PC-3 (cell line): ENCODE measurements around the gene RETSAT.

Experiments
- EZH2 ChIP-seq: fragments of 300-600 bp; sonication (generic); IDR thresholded peaks from one replicate; pipeline ENCODE4 v1.6.1; 2017; ENCODE audit warnings: antibody characterized with exemption, mild to moderate bottlenecking, low read length; ENCODE audit not compliant: unreplicated experiment
- EZH2phosphoT487 ChIP-seq: fragments of 300-600 bp; sonication (generic); IDR thresholded peaks from 2 replicates; pipeline ENCODE4 v1.6.1; 2018; ENCODE audit warnings: mild to moderate bottlenecking, antibody characterized with exemption, low read length, borderline replicate concordance
- TF ChIP-seq, protein P1 (sequence below): fragments of 300-600 bp; sonication (generic); conservative IDR thresholded peaks from 2 replicates; pipeline ENCODE4 v1.5.1; 2017; ENCODE audit warnings: antibody characterized with exemption, low read depth, mild to moderate bottlenecking, low read length

DNA sequence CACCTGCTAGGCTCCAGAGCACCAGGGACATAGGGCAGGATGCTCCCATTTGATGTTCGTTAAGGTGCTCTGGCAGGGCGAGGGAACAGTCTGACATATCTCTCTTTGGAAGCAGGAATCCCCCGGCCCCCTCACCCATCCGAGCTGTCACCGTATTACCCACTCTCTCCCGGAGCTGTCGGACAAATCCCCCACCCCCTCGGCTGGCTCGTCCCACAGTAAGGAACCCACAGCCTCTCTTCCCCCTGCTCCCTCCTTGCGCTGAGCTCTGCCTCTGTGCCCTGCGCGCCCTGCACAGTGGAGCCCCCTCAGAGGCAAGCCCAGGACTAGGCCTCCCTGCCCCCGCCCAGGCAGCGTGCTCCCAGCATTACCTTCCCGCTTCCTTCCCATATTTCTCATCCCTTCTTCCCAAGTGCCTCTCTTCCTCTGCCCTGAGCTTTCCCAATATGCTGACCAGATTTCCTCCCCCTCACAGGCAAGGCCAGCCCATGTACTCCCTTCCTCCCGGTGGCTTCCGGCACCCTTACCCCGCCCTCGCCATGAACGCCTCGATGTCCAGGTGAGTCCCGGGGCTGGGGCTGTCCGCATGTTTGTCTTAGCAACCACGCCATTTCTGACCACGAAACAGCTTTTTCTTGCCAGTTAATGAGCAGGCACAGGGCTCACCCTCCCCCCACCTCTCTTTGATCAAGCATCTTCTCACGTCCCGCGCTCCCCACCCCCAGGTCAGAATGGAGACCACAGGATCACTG lies 50.4 kb downstream of the RETSAT start:
- TF ChIP-seq, protein P1, sequence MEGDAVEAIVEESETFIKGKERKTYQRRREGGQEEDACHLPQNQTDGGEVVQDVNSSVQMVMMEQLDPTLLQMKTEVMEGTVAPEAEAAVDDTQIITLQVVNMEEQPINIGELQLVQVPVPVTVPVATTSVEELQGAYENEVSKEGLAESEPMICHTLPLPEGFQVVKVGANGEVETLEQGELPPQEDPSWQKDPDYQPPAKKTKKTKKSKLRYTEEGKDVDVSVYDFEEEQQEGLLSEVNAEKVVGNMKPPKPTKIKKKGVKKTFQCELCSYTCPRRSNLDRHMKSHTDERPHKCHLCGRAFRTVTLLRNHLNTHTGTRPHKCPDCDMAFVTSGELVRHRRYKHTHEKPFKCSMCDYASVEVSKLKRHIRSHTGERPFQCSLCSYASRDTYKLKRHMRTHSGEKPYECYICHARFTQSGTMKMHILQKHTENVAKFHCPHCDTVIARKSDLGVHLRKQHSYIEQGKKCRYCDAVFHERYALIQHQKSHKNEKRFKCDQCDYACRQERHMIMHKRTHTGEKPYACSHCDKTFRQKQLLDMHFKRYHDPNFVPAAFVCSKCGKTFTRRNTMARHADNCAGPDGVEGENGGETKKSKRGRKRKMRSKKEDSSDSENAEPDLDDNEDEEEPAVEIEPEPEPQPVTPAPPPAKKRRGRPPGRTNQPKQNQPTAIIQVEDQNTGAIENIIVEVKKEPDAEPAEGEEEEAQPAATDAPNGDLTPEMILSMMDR, result no peak
- TF ChIP-seq EZH2 (no peak), EZH2phosphoT487 (no peak)
